ENCODE measurements around the gene LACTB.
A peak's percentile ranks its signal among the peaks of the same experiment; 100 is the strongest.

The LACTB gene

DNA sequence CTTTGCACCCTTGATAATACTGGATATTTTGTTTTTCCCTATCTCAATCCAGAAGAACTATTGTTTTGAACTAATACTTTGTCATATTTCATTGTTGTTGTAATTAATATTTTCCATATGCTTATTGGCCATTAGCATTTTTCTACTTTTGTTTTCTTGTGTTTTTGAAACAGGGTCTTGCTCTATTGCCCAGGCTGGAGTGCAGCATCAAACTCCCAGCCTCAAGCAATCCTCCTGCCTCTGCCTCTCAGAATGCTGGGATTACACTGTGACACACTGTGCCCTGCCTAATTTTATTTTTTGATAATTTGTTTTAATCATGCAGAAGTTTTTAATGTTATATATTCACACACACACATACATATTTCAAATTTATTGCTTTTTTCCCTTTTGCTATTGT, 39.0 kb downstream of the LACTB start:
- no peak overlapping the region for H3K27ac Mint-ChIP-seq
- ATAC-seq (no peak), DNase-seq (no peak)
- H3K4me3 Mint-ChIP-seq: no peak overlapping the region
- H3K27me3 Mint-ChIP-seq: no peaks in the 10 kb centered on the region
- no peaks in the 10 kb centered on the region for H3K9me3 Mint-ChIP-seq
- H3K4me1 Mint-ChIP-seq: peaks cover 12% of the 10 kb centered on the region
- no peaks in the 10 kb centered on the region for H3K36me3 Mint-ChIP-seq (ENCODE audit: low read depth)

DNA sequence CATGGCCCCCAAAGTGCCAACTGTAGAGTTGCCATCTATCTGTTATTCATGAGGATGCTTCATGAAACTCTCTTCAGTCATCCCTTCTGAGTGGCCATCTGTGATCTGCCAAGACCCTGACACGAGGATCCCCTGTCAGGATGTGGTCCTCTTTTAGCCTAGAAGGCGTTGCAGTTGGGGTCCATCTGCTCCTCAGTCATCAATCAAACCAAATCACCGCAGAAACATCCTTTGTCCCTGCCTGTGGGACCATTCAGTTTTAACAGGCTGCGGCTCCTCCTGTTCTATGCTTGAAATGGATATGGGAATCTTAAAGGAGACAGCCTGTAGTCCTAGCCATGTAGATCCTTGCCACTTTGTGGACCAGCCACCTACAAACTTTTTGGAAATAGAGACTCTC, 41.6 kb downstream of the LACTB start:
- Mint-ChIP-seq H3K4me1 (peaks cover 9% of the 10 kb centered on the region), H3K27ac (no peak overlapping the region), H3K27me3 (no peaks in the 10 kb centered on the region), H3K9me3 (no peaks in the 10 kb centered on the region), H3K36me3 (ENCODE audit: low read depth) (no peaks in the 10 kb centered on the region), H3K4me3 (no peak overlapping the region)
- no peak for ATAC-seq
- DNase-seq: no peak

DNA sequence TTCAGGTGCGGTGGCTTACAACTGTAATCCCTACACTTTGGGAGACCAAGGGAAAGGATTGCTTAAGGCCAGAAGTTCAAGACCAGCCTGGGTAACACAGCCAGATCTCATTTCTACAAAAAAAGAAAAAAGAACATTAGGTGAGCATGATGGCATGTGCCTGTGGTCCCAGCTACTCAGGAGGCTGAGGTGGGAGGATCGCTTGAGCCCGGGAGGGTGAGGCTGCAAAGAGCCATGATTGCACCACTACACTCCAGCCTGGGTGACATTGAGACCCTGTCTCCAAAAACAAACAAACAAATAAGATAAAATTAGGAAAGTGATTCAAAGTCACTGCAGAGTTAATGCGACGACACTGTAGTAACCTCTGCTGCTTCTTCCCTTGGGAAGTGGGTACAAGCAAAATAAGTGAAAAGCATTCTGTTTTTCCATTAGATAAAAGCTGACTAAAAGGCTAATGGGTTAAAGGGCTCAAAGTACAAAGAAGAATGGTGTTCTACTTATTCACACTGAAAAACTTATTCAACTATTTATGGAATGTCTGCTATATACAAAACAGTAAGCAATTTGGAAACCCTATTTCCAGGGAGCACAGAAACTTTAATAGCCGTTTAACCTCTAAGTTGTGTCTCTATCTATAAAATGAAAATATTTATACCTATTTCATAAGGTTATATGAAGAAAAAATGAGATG, 43.7 kb downstream of the LACTB start:
- Mint-ChIP-seq H3K36me3 (ENCODE audit: low read depth) (no peaks in the 10 kb centered on the region), H3K27ac (no peak overlapping the region), H3K27me3 (no peaks in the 10 kb centered on the region), H3K4me3 (no peak overlapping the region), H3K4me1 (peaks cover 7% of the 10 kb centered on the region), H3K9me3 (no peaks in the 10 kb centered on the region)
- DNase-seq (no peak), ATAC-seq (no peak)

DNA sequence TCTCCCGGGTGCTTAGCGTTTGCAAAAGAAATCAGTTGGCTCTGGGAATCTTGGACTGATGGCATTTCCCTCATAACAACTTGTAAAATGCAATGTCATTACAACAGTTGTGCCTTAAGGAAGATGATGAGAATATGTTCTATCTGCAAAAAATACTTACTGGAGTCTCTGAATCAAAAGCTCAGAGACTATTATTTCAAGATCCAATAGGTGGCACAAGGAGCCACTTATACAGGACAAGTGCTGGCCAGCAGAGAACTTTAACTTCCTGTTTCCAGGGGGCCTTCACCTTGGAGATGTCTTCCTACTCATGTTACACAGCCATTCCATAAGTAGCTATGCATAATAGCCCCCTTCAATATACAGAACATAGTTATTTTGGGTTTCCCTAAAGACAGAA, 44.6 kb downstream of the LACTB start:
- H3K36me3 Mint-ChIP-seq (ENCODE audit: low read depth): no peaks in the 10 kb centered on the region

DNA sequence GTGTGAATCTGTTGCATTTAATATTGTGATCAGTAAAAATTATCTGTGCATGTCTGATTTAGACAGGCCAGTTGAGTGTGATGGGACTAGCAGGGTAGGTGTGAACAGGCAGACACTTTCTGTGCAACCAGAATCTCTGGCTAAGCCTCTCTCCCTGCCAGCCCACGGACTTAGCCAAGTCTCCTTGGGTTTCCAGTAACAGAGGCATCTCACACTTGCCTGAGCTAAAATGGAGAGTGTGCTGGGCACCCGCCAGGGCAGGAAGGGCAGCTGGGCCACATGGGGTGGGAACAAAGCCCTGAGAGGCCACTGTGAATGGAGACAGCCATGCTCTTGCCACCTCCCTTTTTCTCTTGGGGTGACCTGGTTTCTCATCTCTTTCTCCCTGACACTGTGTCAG, 48.1 kb downstream of the LACTB start:
- H3K27me3 Mint-ChIP-seq: no peaks in the 10 kb centered on the region
- ATAC-seq (no peak), DNase-seq (no peak)
- no peak overlapping the region for H3K4me3 Mint-ChIP-seq
- peaks cover 6% of the 10 kb centered on the region for H3K4me1 Mint-ChIP-seq
- no peaks in the 10 kb centered on the region for H3K36me3 Mint-ChIP-seq (ENCODE audit: low read depth)
- H3K27ac Mint-ChIP-seq: no peak overlapping the region
- no peaks in the 10 kb centered on the region for H3K9me3 Mint-ChIP-seq

More for the DNA sequence above, 44.6 kb downstream of the LACTB start:
- no peaks in the 10 kb centered on the region for H3K27me3 Mint-ChIP-seq
- ATAC-seq (no peak), DNase-seq (no peak)
- no peaks in the 10 kb centered on the region for H3K9me3 Mint-ChIP-seq
- no peak overlapping the region for H3K27ac Mint-ChIP-seq
- no peak overlapping the region for H3K4me3 Mint-ChIP-seq
- peaks cover 7% of the 10 kb centered on the region for H3K4me1 Mint-ChIP-seq

DNA sequence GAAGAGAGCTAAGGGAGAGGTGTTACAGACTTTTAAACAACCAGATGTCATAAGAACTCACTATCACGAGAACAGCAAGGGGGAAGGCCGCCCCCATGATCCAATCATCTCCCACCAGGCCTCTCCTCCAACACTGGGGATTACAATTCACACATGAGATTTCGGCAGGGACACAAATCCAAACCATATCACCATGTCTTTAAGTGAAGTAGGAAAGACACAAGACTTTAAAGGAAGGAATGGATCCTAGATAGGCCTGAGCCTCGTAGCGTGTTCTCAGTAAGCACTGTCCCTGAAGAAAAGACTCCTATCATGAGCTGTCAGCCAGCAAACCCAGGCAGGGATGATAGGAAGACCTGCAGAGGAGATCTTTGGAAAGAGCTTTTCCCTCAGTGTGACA, 50.7 kb downstream of the LACTB start:
- no peak overlapping the region for H3K4me3 Mint-ChIP-seq
- no peak for DNase-seq
- no peaks in the 10 kb centered on the region for H3K9me3 Mint-ChIP-seq
- H3K4me1 Mint-ChIP-seq: peaks cover 12% of the 10 kb centered on the region
- ATAC-seq: no peak
- no peak overlapping the region for H3K27ac Mint-ChIP-seq
- H3K27me3 Mint-ChIP-seq: no peaks in the 10 kb centered on the region
- no peaks in the 10 kb centered on the region for H3K36me3 Mint-ChIP-seq (ENCODE audit: low read depth)

DNA sequence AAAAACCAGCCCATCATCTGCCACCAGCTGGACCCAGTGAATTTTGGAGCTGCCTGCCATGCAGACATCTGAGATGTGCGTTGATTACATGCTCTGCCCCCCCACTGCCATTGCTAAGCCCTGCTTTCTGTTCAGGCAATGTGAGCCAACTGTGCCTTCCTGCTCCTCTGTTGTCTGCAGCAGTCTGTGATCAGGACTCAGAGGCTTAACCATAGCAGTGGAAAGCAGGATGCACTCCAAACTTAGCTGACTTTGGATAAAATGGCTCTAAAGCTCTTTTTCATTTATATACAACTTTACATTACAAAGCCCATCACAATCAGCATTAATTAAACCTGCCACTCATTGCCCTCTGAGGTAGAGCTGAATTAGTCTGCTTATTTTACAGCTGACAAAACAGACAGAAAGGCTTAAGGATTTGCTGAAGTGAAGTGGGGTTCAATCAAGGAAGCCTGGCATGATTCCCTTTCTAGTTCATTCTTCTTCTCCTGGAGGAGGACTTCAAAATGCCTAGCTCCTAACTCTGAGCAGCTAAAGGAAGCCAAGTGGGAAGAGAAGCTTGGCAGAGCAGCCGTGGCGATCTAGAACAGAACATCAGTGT, 51.3 kb downstream of the LACTB start:
- DNase-seq (no peak), ATAC-seq (no peak)
- Mint-ChIP-seq H3K4me3 (no peak overlapping the region), H3K9me3 (no peaks in the 10 kb centered on the region), H3K27ac (no peak overlapping the region), H3K4me1 (peaks cover 18% of the 10 kb centered on the region), H3K27me3 (no peaks in the 10 kb centered on the region), H3K36me3 (ENCODE audit: low read depth) (no peaks in the 10 kb centered on the region)

DNA sequence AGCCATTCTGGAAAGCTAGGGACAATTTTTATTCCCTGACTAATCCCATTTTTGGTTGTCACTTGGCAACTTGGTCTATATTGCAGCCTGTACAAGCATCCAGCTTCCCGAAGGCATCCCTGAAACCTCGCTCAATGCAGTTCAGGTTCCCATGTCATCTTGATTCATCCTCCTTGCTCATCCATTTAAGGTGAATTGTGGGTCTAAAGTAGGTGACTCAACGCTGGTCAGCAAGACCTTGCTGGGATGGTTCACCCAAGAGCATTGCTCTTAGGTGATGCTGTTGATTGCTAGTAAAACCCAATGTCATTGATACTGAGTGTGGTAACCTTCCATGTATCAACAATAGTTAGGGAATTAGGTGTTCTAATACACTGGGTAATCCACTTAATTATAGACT, 54.6 kb downstream of the LACTB start:
- no peaks in the 10 kb centered on the region for H3K9me3 Mint-ChIP-seq
- H3K4me1 Mint-ChIP-seq: peaks cover 18% of the 10 kb centered on the region
- ATAC-seq: no peak
- H3K36me3 Mint-ChIP-seq (ENCODE audit: low read depth): no peaks in the 10 kb centered on the region
- DNase-seq: no peak
- H3K27ac Mint-ChIP-seq: no peak overlapping the region
- H3K27me3 Mint-ChIP-seq: no peaks in the 10 kb centered on the region
- H3K4me3 Mint-ChIP-seq: no peak overlapping the region

DNA sequence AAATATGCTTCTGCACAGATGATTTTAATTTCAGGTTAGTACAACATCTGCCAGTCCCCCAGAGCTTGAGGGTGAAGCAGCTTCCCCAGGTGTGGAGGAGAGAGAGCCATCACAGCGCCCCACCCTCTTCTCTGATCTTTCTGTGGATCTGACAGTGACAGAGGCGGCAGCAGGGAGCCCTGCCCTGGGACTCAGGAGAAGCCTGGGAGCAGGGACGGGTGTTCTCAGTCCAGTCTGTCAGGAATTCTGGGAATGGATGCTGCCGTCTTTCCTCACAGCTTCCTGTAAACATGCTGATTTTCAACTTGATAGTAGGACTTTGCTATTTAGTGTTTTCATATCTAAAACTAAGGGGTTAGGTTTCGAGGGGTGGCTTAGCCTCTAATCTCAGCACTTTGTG, 56.4 kb downstream of the LACTB start:
- no peak for DNase-seq
- Mint-ChIP-seq H3K4me3 (no peak overlapping the region), H3K9me3 (no peaks in the 10 kb centered on the region), H3K27ac (no peak overlapping the region), H3K4me1 (peaks cover 18% of the 10 kb centered on the region), H3K36me3 (ENCODE audit: low read depth) (no peaks in the 10 kb centered on the region), H3K27me3 (no peaks in the 10 kb centered on the region)
- ATAC-seq: no peak

DNA sequence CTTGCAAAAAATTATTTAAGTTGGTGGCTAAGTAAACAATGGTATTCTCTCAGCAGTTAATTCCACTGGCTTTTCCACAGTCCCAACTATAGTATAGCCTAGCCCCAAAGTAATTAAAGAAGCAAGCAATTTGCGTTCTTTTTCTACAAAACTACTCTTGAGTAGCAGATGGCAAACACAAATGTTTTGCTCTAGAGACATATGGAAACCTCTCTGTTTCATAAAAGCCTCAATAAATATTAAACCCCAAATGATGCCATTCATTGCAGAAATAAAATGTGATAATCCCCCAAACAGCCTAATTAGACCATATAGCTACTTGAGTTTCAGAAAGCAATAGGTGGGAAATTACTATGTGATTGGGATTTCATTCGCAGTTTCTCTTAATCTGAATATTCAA, 59.1 kb downstream of the LACTB start:
- H3K4me1 Mint-ChIP-seq: peaks cover 18% of the 10 kb centered on the region
- no peaks in the 10 kb centered on the region for H3K9me3 Mint-ChIP-seq
- no peaks in the 10 kb centered on the region for H3K36me3 Mint-ChIP-seq (ENCODE audit: low read depth)
- no peak overlapping the region for H3K27ac Mint-ChIP-seq
- no peaks in the 10 kb centered on the region for H3K27me3 Mint-ChIP-seq
- ATAC-seq: no peak
- DNase-seq: no peak
- H3K4me3 Mint-ChIP-seq: no peak overlapping the region

DNA sequence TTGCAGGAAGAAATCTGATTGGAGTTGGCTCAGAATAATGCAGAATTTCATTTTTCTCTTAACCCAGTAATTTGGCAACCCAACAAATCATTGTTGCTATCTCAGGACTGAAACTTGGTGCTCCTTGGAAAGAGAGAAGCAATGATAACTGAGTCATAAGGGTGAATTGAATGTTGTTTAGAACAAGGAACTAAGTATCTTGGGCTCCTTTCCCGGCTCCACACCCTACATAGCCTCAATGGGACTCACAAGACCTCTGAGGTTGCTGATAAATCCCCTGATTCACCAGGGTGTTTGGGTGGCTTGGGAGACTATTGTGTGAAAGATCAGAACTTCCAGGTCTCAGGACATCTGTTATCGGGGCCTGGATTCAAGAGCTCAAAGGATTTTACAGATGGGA, 60.0 kb downstream of the LACTB start:
- Mint-ChIP-seq H3K4me3 (no peak overlapping the region), H3K9me3 (no peaks in the 10 kb centered on the region), H3K4me1 (peaks cover 15% of the 10 kb centered on the region), H3K27ac (no peak overlapping the region), H3K36me3 (ENCODE audit: low read depth) (no peaks in the 10 kb centered on the region), H3K27me3 (no peaks in the 10 kb centered on the region)
- no peak for ATAC-seq
- DNase-seq: no peak

DNA sequence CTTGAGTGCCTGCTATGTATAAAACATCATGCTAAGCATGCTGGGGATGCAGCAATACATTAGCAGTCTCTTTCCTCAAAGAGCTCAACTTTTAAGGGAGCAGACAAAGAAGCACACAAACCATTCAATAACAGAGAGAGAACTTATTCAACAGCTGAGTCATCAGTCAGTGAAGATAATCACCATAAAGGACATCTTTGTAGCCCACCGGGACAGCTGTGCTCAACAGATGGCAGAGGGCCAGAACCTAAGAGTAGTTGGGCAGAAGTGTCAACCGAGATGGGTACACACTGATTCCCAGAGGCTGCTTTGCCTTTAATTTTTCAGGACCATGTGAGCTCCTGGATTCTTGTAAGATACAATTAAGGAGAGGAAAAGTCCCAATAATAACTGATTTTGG, 63.5 kb downstream of the LACTB start:
- Mint-ChIP-seq H3K9me3 (no peaks in the 10 kb centered on the region), H3K36me3 (ENCODE audit: low read depth) (peaks cover under 1% of the 10 kb centered on the region), H3K4me3 (no peak overlapping the region), H3K4me1 (peaks cover 20% of the 10 kb centered on the region), H3K27ac (no peak overlapping the region), H3K27me3 (no peaks in the 10 kb centered on the region)
- ATAC-seq: no peak
- no peak for DNase-seq

DNA sequence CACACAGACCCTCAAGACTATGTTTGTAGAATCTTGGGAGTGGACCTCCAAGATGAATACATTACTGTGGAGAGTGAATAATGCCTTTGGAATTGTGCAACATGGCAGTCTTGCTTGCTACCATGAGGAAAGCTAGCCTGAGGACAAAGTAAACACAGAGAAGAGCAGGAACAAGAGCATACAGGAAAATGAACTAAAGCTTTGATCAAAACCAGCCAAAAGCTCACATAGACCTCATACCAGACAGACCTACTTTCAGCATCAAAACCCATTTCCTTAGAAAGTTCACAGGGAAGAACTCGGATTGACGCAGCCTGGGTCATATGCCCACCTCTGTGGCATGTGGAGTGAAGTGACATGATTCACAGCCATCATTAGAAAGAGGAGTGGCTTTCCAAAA, 64.4 kb downstream of the LACTB start:
- ATAC-seq: no peak
- no peaks in the 10 kb centered on the region for H3K27me3 Mint-ChIP-seq
- peaks cover 8% of the 10 kb centered on the region for H3K36me3 Mint-ChIP-seq (ENCODE audit: low read depth)
- no peak overlapping the region for H3K27ac Mint-ChIP-seq
- no peak overlapping the region for H3K4me3 Mint-ChIP-seq
- peaks cover 20% of the 10 kb centered on the region for H3K4me1 Mint-ChIP-seq
- no peaks in the 10 kb centered on the region for H3K9me3 Mint-ChIP-seq
- no peak for DNase-seq

DNA sequence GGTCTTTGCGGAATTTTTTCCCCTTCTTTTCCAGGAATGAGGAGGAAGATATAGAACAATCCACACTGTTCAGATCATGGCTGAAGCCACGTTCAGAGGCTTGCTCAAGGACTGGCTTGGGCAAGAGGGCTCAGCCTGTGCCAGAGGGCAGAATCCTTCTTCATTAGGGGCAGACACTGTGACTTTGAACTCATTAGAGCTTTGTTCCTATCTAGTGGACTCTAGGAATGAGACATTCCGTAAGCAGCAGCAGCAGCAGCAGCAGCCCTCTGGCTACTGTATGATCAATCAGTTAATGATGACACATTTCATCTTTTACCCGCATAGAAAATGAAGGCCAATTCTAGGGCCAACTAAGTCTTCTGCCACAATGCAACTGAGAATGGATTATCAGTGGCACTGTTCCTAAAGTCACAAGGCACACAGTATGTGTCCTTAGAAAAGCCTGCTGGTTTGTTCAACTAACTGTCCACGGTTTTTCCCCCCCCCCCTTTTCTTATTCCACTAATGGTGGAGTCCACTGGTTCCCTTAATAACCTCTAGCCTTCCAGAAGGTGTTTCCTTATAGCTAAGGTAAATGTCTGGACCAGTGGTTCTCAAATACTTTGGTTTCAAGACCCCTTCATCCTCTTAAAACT, 66.0 kb downstream of the LACTB start:
- Mint-ChIP-seq H3K4me3 (peak overlapping the region; percentile 96), H3K36me3 (ENCODE audit: low read depth) (peaks cover 22% of the 10 kb centered on the region), H3K27ac (peak overlapping the region; percentile 30), H3K27me3 (no peaks in the 10 kb centered on the region), H3K4me1 (peaks cover 35% of the 10 kb centered on the region), H3K9me3 (no peaks in the 10 kb centered on the region)
- DNase-seq: no peak
- no peak for ATAC-seq

DNA sequence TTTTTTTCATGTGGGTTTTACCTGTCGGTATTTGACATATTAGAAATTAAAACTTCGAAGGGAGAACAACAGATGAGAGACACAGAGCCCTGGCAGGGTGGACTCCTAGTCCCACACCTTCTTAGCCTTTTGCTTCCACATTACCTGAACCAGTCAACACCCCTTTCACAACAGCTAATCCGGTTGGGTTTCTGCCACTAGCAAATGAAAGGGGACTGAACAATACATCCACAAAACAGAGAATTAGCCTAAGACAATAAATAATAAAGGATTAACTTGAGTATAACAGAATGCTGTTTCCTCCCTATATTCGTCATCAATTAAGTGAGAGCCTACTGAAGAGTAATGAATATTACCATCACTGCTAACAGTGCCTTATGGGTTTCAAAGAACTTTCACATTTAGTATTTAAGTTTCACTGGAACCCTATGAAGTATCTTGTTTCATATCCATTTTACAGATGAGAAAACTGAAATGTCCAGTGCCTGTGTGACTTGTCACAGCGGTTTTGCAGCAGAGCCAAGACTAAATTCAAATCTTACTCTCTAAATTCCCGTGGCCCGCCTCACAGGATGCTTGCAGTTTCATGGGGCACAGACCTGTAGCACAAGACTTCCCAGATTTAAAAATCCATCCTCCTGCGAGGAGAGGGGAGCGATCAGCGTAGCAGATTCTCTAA, 66.7 kb downstream of the LACTB start:
- peaks cover 41% of the 10 kb centered on the region for H3K4me1 Mint-ChIP-seq
- H3K36me3 Mint-ChIP-seq (ENCODE audit: low read depth): peaks cover 25% of the 10 kb centered on the region
- H3K27me3 Mint-ChIP-seq: no peaks in the 10 kb centered on the region
- DNase-seq (peak; percentile 35), ATAC-seq (no peak)
- H3K4me3 Mint-ChIP-seq: peak overlapping the region; percentile 96
- no peaks in the 10 kb centered on the region for H3K9me3 Mint-ChIP-seq
- H3K27ac Mint-ChIP-seq: peak overlapping the region; percentile 90

All from activated naive CD8-positive, alpha-beta T cell treated with anti-CD3 and anti-CD28 coated beads, Interleukin-2, amount 50 U/mL, for 24 hours (primary cell).